Memory B cell (primary cell): ENCODE measurements around the gene FBXL16.

Experiments used
- ATAC-seq: fragments of 150-1000 bp; cut with Tn5 transposase; 2 replicates; pipeline ENCODE4 v1.10.0; 2021; ENCODE audit warnings: low read depth, mild to moderate bottlenecking, moderate library complexity
- DNase-seq, 2 donors: peaks; one replicate each; pipeline ENCODE4 v3.0.0; 2022; ENCODE audit warnings: low spot score in 2 of 2
- H3K27ac Mint-ChIP-seq: one replicate; pipeline ENCODE4 v1.8.0; 2022; ENCODE audit warnings: mild to moderate bottlenecking, moderate library complexity, mixed read lengths
- H3K27me3 Mint-ChIP-seq: one replicate; pipeline ENCODE4 v1.8.0; 2022; ENCODE audit warnings: mixed read lengths
- H3K36me3 Mint-ChIP-seq: one replicate; pipeline ENCODE4 v1.8.0; 2022; ENCODE audit warnings: mild to moderate bottlenecking, mixed read lengths
- H3K4me1 Mint-ChIP-seq: one replicate; pipeline ENCODE4 v1.8.0; 2022; ENCODE audit warnings: mixed read lengths
- H3K4me3 Mint-ChIP-seq: one replicate; pipeline ENCODE4 v1.8.0; 2022; ENCODE audit warnings: mild to moderate bottlenecking, moderate library complexity, mixed read lengths
- H3K9me3 Mint-ChIP-seq: one replicate; pipeline ENCODE4 v1.8.0; 2022; ENCODE audit warnings: mixed read lengths

Gene FBXL16

DNA sequence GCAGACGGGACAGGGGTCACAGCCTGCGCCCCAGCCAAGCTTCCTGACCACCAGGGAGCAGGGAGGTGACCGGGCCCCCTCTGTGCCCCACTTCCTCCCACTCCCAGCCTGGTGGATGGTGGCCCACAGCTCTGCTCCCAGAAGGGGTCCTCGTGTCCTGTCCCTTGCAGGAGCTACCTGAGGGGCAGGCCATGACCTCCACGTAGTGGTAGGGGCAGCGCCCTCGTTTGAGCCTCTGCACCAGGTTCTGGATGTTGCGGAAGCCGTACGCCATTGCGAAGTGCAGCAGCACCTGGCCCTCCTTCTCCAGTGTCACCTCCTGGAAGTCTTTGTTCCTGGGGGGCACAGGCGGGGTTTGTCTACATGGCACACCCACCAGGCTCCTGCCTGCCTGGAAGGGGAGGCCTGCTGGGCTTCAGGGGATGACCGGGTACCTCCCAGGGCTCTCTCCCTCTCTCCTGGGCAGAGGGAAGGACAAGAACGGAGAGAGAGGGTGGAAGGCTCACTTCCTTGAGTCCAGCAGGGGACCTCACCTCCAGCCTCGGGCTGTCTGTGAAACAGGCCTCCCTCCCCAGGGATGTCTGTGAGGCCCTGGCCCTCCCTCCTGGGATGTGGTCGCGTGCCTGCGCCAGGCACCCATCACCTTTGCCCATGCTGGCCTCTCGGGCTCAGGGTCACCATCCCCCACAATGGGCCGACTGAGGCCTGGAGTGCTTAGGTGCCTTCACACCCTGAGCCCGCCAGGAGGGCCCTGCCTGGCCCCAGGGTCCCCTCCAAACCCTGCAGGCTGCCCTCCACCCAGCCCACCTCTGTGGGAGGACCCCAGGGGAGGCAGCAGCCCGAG is 25.3 kb upstream of the FBXL16 start:
- Mint-ChIP-seq H3K36me3 (peaks cover 5% of the 10 kb centered on the region), H3K4me1 (peaks cover 4% of the 10 kb centered on the region), H3K27me3 (no peaks in the 10 kb centered on the region), H3K9me3 (no peaks in the 10 kb centered on the region), H3K27ac (no peak overlapping the region), H3K4me3 (no peak overlapping the region)
- DNase-seq (no peak), ATAC-seq (no peak)

- ATAC-seq (no peak), DNase-seq (no peak)
- no peak overlapping the region for H3K4me3 Mint-ChIP-seq
- H3K27ac Mint-ChIP-seq = no peak overlapping the region
- H3K9me3 Mint-ChIP-seq = no peaks in the 10 kb centered on the region
- no peaks in the 10 kb centered on the region for H3K4me1 Mint-ChIP-seq
- no peaks in the 10 kb centered on the region for H3K27me3 Mint-ChIP-seq
- no peaks in the 10 kb centered on the region for H3K36me3 Mint-ChIP-seq
These were observed 24.4 kb upstream of the FBXL16 start for GRCh38 chr16:729768-730665.

DNA sequence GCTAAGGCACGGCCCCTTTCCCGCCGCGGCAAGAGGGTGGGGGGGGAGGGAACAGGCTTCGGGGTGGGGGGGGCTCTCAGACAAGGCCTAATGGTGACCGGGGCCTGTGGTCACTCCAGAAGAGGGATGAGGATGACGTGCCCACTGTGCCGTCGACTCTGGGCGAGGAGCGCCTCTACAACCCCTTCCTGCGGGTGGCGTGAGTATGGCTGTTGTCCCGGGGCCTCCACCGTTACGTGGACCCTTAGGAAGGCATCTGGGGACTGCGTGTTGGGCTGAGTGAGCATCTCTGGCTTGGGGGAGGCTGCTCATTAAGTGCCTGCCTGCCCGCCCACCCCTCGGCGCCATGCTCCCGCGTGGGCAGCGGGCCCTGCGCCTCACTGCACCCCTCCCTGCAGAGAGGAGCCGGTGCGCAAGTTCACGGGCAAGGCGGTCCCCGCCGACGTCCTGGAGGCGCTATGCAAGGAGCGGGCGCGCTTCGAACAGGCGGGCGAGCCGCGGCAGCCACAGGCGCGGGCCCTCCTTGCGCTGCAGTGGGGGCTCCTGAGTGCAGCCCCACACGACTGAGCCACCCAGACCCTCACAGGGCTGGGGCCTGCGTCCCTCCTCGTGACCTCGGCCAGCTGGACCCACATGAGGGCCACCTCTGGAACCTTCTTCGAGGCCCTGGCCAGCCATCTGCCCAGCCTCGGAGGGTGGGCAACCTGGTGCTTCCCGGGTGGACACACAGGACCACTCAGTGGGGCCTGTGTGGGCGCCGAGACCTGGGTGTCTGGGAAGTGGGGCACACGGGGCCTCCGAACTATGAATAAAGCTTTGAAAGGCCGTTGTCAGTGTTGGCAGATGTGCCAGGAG is 23.5 kb upstream of the FBXL16 start:
- Mint-ChIP-seq H3K27me3 (no peaks in the 10 kb centered on the region), H3K4me1 (no peaks in the 10 kb centered on the region), H3K36me3 (no peaks in the 10 kb centered on the region), H3K27ac (no peak overlapping the region), H3K4me3 (peak overlapping the region; percentile 74), H3K9me3 (no peaks in the 10 kb centered on the region)
- DNase-seq (peak in 1 of 2 donors; percentile 16), ATAC-seq (no peak)

- Mint-ChIP-seq H3K36me3 (no peaks in the 10 kb centered on the region), H3K27ac (no peak overlapping the region), H3K4me1 (no peaks in the 10 kb centered on the region), H3K27me3 (no peaks in the 10 kb centered on the region), H3K9me3 (no peaks in the 10 kb centered on the region), H3K4me3 (peak overlapping the region; percentile 74)
- DNase-seq (peak; percentile 75 to 81), ATAC-seq (peak; percentile 74)
These were observed 22.7 kb upstream of the FBXL16 start for GRCh38 chr16:728131-728889.

DNA sequence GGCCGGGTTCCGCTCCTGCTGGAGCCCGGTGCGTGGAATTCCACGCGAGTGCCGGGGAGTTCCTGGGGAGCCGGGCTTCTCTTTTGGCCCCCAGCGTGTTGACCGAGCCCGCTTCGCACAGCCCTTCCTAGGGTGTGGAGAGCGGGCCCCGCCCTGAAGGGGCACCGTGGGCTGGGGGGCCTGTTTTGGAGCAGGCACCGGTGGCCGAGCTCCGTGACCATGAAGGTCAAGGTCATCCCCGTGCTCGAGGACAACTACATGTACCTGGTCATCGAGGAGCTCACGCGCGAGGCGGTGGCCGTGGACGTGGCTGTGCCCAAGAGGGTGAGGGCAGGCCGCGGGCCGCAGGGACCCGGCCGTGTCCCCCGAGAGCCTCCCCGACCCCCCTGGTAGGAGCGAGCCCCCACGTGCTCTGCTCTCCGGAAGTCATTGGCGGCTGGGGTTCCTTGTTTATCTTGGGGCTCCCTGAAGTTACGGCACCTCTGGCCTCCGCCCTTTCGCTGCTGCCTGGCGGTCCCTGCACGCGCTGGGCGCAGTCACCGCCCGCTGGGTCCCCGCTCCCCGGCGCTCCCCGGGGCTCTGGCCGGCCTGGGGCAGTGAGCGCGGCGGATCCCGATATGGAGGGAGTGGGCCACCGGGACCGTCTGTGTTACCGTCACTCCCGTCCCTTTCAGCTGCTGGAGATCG is 21.8 kb upstream of the FBXL16 start:
- peak overlapping the region; percentile 69 for H3K4me3 Mint-ChIP-seq
- H3K9me3 Mint-ChIP-seq = no peaks in the 10 kb centered on the region
- DNase-seq = peak in 1 of 2 donors; percentile 46
- H3K27ac Mint-ChIP-seq = no peak overlapping the region
- peaks cover 3% of the 10 kb centered on the region for H3K4me1 Mint-ChIP-seq
- H3K27me3 Mint-ChIP-seq = no peaks in the 10 kb centered on the region
- H3K36me3 Mint-ChIP-seq = no peaks in the 10 kb centered on the region
- peak; percentile 31 for ATAC-seq

- Mint-ChIP-seq H3K4me3 (peak within 1 kb of the TSS; percentile 81), H3K36me3 (no peaks in the 10 kb centered on the region), H3K27ac (peak within 1 kb of the TSS; percentile 69), H3K9me3 (no peaks in the 10 kb centered on the region), H3K27me3 (no peaks in the 10 kb centered on the region), H3K4me1 (peaks cover 4% of the 10 kb centered on the region)
- DNase-seq = peak; percentile 67 to 78
- ATAC-seq = peak; percentile 36
These were observed 21.1 kb upstream of the FBXL16 start, which contains the start of the genes CCDC78 and HAGHL for GRCh38 chr16:726438-727290. Gene CCDC78 (minus strand): TSS chr16:726443. CDS start chr16:726367, 76 bp downstream. Gene HAGHL (plus strand): TSS chr16:727106. CDS start chr16:727510, 404 bp downstream.

DNA sequence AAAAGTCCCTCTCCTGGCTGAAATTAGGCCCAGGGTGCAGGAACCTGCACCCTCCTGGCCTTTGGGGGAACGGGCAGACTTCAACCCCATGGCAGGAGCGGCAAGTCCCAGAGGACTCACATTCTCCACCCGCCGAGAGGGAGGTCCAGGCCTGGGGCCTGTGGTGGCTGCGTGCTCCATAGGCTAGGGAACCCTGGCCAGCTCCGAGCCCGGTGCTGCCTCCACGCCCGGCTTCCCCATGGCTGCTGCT is 20.5 kb upstream of the FBXL16 start:
- ATAC-seq (no peak), DNase-seq (no peak)
- no peaks in the 10 kb centered on the region for H3K9me3 Mint-ChIP-seq
- peak overlapping the region; percentile 69 for H3K27ac Mint-ChIP-seq
- no peaks in the 10 kb centered on the region for H3K27me3 Mint-ChIP-seq
- no peaks in the 10 kb centered on the region for H3K36me3 Mint-ChIP-seq
- H3K4me1 Mint-ChIP-seq = peaks cover 4% of the 10 kb centered on the region
- peak overlapping the region; percentile 81 for H3K4me3 Mint-ChIP-seq

DNA sequence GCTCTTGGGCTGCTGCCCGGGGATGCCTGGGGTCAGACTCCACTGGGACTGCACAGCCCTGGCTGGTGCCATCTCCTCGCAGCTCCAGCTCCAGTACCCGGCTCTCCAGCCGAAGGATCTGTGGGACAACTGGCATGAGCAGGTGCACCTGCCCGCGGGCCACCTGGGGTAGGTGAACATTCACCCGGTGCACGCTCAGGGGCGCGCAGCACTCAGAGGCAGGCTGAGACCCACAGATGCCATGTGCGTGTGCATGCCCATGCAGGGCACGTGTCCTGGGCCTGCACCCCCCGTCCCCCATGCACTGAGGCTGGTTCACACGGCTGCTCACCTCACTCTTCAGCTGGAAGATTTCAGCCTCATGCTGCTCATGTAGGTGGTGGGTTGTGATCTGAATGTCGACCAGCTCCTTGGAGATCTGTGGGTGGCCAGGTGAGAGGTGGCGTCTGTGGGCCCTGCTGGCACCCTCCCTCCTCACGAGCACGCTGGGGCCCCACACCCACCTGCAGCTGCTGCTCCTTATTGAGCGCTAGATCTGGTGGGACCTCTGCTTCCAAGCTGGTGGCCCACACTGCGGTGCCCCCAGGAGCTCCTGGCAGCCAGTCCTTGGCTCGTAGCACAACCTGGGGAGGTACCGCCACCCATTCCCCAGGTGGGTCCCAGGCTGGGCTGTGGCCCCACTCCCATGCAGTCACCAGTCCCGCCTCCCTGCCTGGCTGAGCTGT is 20.0 kb upstream of the FBXL16 start:
- Mint-ChIP-seq H3K27me3 (no peaks in the 10 kb centered on the region), H3K27ac (peak overlapping the region; percentile 69), H3K9me3 (no peaks in the 10 kb centered on the region), H3K4me3 (no peak overlapping the region), H3K4me1 (peaks cover 4% of the 10 kb centered on the region), H3K36me3 (no peaks in the 10 kb centered on the region)
- ATAC-seq (no peak), DNase-seq (no peak)

DNA sequence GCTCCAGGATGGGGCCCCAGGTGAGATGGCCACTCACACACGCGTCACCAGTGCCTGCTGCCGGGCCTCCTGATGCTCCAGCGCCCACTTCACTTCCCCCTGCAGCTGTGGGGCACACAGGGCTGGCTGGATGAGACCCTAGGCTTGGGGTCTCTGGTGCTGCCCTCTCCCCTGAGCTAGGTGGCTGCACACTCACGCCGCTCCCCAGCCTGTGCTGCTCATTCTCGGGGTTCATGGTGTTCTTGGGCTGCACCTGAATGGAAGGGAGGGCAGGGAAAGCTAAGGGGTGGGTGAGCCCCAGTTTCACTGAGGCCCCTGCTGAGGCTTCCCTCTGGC is 19.4 kb upstream of the FBXL16 start:
- DNase-seq (no peak), ATAC-seq (no peak)
- Mint-ChIP-seq H3K27me3 (no peaks in the 10 kb centered on the region), H3K36me3 (no peaks in the 10 kb centered on the region), H3K4me1 (peaks cover 8% of the 10 kb centered on the region), H3K4me3 (no peak overlapping the region), H3K9me3 (no peaks in the 10 kb centered on the region), H3K27ac (no peak overlapping the region)

DNA sequence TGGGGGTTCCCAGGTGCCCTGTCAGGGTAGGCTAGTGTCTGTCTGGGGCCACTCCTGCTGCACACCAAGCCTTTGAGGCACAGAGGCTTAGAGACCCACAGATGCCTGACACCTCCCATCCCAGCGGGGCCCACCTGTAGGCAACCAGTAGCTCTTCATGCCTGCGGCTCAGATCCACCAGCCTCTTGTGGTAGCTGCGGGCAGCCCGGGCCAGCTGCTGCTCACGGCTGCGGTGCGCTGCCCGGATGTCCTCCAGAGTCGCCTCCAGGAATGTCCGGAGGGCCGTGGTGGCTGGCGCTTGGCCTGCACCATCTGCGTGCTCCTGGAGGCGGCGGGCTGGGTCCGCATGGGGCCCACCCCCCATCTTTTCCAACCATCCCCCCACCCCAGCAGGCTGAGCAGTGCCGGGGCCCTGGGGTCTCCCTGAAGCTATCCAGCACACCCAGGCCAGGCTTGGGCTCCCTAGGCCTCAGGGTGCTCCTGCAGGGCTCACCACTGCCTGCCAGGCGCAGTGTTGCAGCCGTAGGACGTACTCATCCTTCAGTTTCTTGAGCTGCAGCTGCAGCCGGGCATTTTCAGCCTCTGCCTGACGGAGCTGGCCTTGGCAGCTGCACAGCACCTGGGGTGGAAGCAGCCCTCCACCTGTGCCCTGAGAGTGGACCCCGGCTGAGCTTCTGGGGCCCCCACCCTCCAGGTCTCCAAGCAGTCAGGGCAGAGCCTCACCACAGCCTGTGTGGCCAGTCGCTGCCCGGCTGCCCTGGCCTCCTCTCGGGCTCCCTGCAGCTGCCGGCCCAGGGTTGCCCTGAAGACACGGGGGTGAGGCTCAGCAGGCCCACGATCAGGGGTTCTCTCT is 18.8 kb upstream of the FBXL16 start:
- H3K27ac Mint-ChIP-seq = no peak overlapping the region
- no peaks in the 10 kb centered on the region for H3K9me3 Mint-ChIP-seq
- ATAC-seq (no peak), DNase-seq (no peak)
- peaks cover 8% of the 10 kb centered on the region for H3K4me1 Mint-ChIP-seq
- no peaks in the 10 kb centered on the region for H3K36me3 Mint-ChIP-seq
- H3K4me3 Mint-ChIP-seq = no peak overlapping the region
- H3K27me3 Mint-ChIP-seq = no peaks in the 10 kb centered on the region

DNA sequence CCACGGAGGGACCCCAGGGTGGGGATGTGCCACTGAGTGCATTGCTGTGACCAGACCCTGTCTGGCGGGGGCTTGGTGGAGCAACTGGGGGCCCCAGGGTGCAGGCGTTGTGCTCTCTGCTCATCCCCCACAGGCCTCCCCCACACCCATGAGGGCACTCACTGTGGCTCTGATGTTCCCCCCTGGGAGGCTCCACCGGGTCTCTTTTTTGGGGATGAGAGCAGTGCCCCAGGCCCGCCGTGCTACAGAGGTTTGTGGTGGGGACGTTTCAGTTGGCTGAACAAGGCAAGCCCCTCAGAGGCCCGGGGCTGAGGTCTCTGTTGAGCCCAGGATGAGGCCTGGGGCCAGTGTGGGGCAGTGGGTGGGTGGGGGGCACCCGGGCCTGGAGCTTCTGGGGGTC is 18.1 kb upstream of the FBXL16 start:
- DNase-seq (no peak), ATAC-seq (no peak)
- Mint-ChIP-seq H3K27me3 (no peaks in the 10 kb centered on the region), H3K4me3 (no peak overlapping the region), H3K9me3 (no peaks in the 10 kb centered on the region), H3K4me1 (peaks cover 13% of the 10 kb centered on the region), H3K27ac (no peak overlapping the region), H3K36me3 (no peaks in the 10 kb centered on the region)
